Trophoblast cell (in vitro differentiated cells and primary cell): ENCODE data around the gene KRT27.

ENCODE experiments used
- DNase-seq, 2 donors: peaks; one replicate each; pipeline ENCODE4 v3.0.0-alpha.2; 2016
- H2AFZ ChIP-seq: 2 replicates; pipeline ENCODE4 v1.6.1; 2013; ENCODE audit warnings: low read length, moderate library complexity, mild to moderate bottlenecking; ENCODE audit not compliant: insufficient read depth, poor library complexity
- H2AK5ac ChIP-seq: 2 replicates; pipeline ENCODE4 v1.6.1; 2013; ENCODE audit warnings: mild to moderate bottlenecking, low read length
- H2BK120ac ChIP-seq: 2 replicates; pipeline ENCODE4 v1.6.1; 2013; ENCODE audit warnings: low read length, mild to moderate bottlenecking, moderate library complexity; ENCODE audit not compliant: insufficient read depth, poor library complexity
- H2BK12ac ChIP-seq: 2 replicates; pipeline ENCODE4 v1.6.1; 2013; ENCODE audit warnings: mild to moderate bottlenecking, low read length, moderate library complexity
- H2BK5ac ChIP-seq: 2 replicates; pipeline ENCODE4 v1.6.1; 2013; ENCODE audit warnings: low read length, low read depth, moderate library complexity, mild to moderate bottlenecking; ENCODE audit not compliant: poor library complexity
- H3K14ac ChIP-seq: 2 replicates; pipeline ENCODE4 v1.6.1; 2013; ENCODE audit warnings: mild to moderate bottlenecking, low read length
- H3K18ac ChIP-seq: 2 replicates; pipeline ENCODE4 v1.6.1; 2013; ENCODE audit warnings: mild to moderate bottlenecking, low read length
- H3K23ac ChIP-seq: 2 replicates; pipeline ENCODE4 v1.6.1; 2013; ENCODE audit warnings: low read length
- H3K27ac ChIP-seq: 2 replicates; pipeline ENCODE4 v1.5.1; 2013; ENCODE audit warnings: low read depth, mild to moderate bottlenecking, inconsistent platforms, low read length, moderate library complexity
- H3K27me3 ChIP-seq: 2 replicates; pipeline ENCODE4 v1.6.1; 2013; ENCODE audit warnings: inconsistent platforms, mild to moderate bottlenecking, low read length, moderate library complexity; ENCODE audit not compliant: insufficient read depth
- H3K36me3 ChIP-seq, 2 experiments: 1 replicate in 1 of 2; 2 replicates in 1 of 2; pipeline ENCODE4 v1.6.1; 2013; ENCODE audit warnings: low read length in 2 of 2, mild to moderate bottlenecking in 2 of 2, moderate library complexity in 1 of 2; ENCODE audit not compliant: insufficient read depth in 2 of 2, control insufficient read depth in 1 of 2
- H3K4ac ChIP-seq: 2 replicates; pipeline ENCODE4 v1.6.1; 2013; ENCODE audit warnings: low read depth, mild to moderate bottlenecking, low read length, moderate library complexity
- H3K4me1 ChIP-seq, 2 experiments: 1 replicate in 1 of 2; 2 replicates in 1 of 2; pipeline ENCODE4 v1.6.1; 2013; ENCODE audit warnings: low read length in 2 of 2, mild to moderate bottlenecking in 2 of 2, moderate library complexity in 1 of 2; ENCODE audit not compliant: insufficient read depth in 2 of 2, control insufficient read depth in 1 of 2
- H3K4me2 ChIP-seq: 2 replicates; pipeline ENCODE4 v1.6.1; 2013; ENCODE audit warnings: inconsistent platforms, mild to moderate bottlenecking, low read length, moderate library complexity
- H3K4me3 ChIP-seq: 2 replicates; pipeline ENCODE4 v1.5.1; 2013; ENCODE audit warnings: mild to moderate bottlenecking, low read depth, low read length, inconsistent platforms
- H3K79me1 ChIP-seq: one replicate; pipeline ENCODE4 v1.6.1; 2013; ENCODE audit warnings: low read length
- H3K79me2 ChIP-seq: 2 replicates; pipeline ENCODE4 v1.6.1; 2013; ENCODE audit warnings: low read length, mild to moderate bottlenecking; ENCODE audit not compliant: control insufficient read depth, insufficient read depth, poor library complexity
- H3K9ac ChIP-seq: 2 replicates; pipeline ENCODE4 v1.6.1; 2013; ENCODE audit warnings: mild to moderate bottlenecking, low read length
- H3K9me3 ChIP-seq: 2 replicates; pipeline ENCODE4 v1.6.1; 2013; ENCODE audit warnings: low read depth, mild to moderate bottlenecking, control low read depth, inconsistent platforms, low read length; ENCODE audit not compliant: insufficient read depth
- H4K12ac ChIP-seq: 2 replicates; pipeline ENCODE4 v1.6.1; 2013; ENCODE audit warnings: low read depth, mild to moderate bottlenecking, low read length, moderate library complexity
- H4K8ac ChIP-seq: 2 replicates; pipeline ENCODE4 v1.6.1; 2013; ENCODE audit warnings: low read depth, mild to moderate bottlenecking, low read length, moderate library complexity
- H4K91ac ChIP-seq: one replicate; pipeline ENCODE4 v1.6.1; 2013; ENCODE audit warnings: low read depth, mild to moderate bottlenecking, low read length, moderate library complexity
- WGBS: extraction: QIAGEN DNeasy Blood & Tissue Kit; methylation state at CpG from one replicate; pipeline ENCODE4 v1.1.7; 2013; ENCODE audit warnings: missing lambda C conversion rate; ENCODE audit not compliant: insufficient read length, insufficient coverage; ENCODE audit errors: extremely low coverage; 5-methylcytosine and 5-hydroxymethylcytosine counted together

The KRT27 gene

GRCh38 chr17:40730970-40731369 is 51.4 kb downstream of the KRT27 start:
- Histone ChIP-seq H3K18ac (no peak overlapping the region), H4K8ac (no peak overlapping the region), H3K36me3 (no peaks in the 10 kb centered on the region), H2BK5ac (no peak overlapping the region), H2AFZ (no peak overlapping the region), H2BK12ac (no peak overlapping the region), H3K79me1 (no peaks in the 10 kb centered on the region), H3K14ac (no peak overlapping the region), H2BK120ac (no peak overlapping the region), H4K12ac (no peak overlapping the region), H3K27me3 (no peaks in the 10 kb centered on the region), H3K27ac (no peak overlapping the region), H3K4me3 (no peak overlapping the region), H3K4me2 (no peak overlapping the region), H3K4me1 (no peaks in the 10 kb centered on the region), H3K4ac (no peak overlapping the region), H2AK5ac (no peak overlapping the region), H3K9me3 (peaks cover 2% of the 10 kb centered on the region), H3K79me2 (no peaks in the 10 kb centered on the region), H3K9ac (no peak overlapping the region), H3K23ac (no peak overlapping the region), H4K91ac (no peak overlapping the region)
- WGBS, result no CpG with 5 or more reads among the region's 1 CpG
- no peak for DNase-seq

- Histone ChIP-seq H2BK12ac (no peak overlapping the region), H2AFZ (no peak overlapping the region), H4K8ac (no peak overlapping the region), H3K9me3 (peaks cover 2% of the 10 kb centered on the region), H3K4me1 (no peaks in the 10 kb centered on the region), H3K4me2 (no peak overlapping the region), H3K27ac (no peak overlapping the region), H3K9ac (no peak overlapping the region), H3K18ac (no peak overlapping the region), H4K12ac (no peak overlapping the region), H3K36me3 (no peaks in the 10 kb centered on the region), H3K27me3 (no peaks in the 10 kb centered on the region), H3K23ac (no peak overlapping the region), H3K79me1 (no peaks in the 10 kb centered on the region), H4K91ac (no peak overlapping the region), H3K4ac (no peak overlapping the region), H2BK120ac (no peak overlapping the region), H3K14ac (no peak overlapping the region), H3K79me2 (no peaks in the 10 kb centered on the region), H3K4me3 (no peak overlapping the region), H2BK5ac (no peak overlapping the region), H2AK5ac (no peak overlapping the region)
- WGBS, result no CpG with 5 or more reads among the region's 8 CpGs
- DNase-seq, result peak; percentile 47 to 87
Measured at GRCh38 chr17:40727447-40728231, 54.7 kb downstream of the KRT27 start.

GRCh38 chr17:40726919-40727318 is 55.4 kb downstream of the KRT27 start:
- no CpG with 5 or more reads among the region's 2 CpGs for WGBS
- H2BK120ac ChIP-seq, result no peak overlapping the region
- no peak overlapping the region for H3K14ac ChIP-seq

More at GRCh38 chr17:40726919-40727318, 55.4 kb downstream of the KRT27 start:
- peak in 1 of 2 donors; percentile 42 for DNase-seq
- H3K27ac ChIP-seq, result no peak overlapping the region
- H3K79me1 ChIP-seq, result no peaks in the 10 kb centered on the region
- H3K4me1 ChIP-seq, result no peaks in the 10 kb centered on the region
- no peak overlapping the region for H3K4me3 ChIP-seq
- no peak overlapping the region for H3K4me2 ChIP-seq
- no peak overlapping the region for H3K23ac ChIP-seq
- no peaks in the 10 kb centered on the region for H3K27me3 ChIP-seq
- H3K9me3 ChIP-seq, result peaks cover 2% of the 10 kb centered on the region
- no peak overlapping the region for H3K4ac ChIP-seq
- H2BK5ac ChIP-seq, result no peak overlapping the region
- no peaks in the 10 kb centered on the region for H3K36me3 ChIP-seq
- no peak overlapping the region for H3K9ac ChIP-seq
- no peak overlapping the region for H2AK5ac ChIP-seq
- no peaks in the 10 kb centered on the region for H3K79me2 ChIP-seq
- no peak overlapping the region for H3K18ac ChIP-seq
- H2AFZ ChIP-seq, result no peak overlapping the region
- H4K8ac ChIP-seq, result no peak overlapping the region
- H4K12ac ChIP-seq, result no peak overlapping the region
- no peak overlapping the region for H4K91ac ChIP-seq
- no peak overlapping the region for H2BK12ac ChIP-seq
